ENCODE measurements around the gene SMARCA2.

The SMARCA2 gene

DNA sequence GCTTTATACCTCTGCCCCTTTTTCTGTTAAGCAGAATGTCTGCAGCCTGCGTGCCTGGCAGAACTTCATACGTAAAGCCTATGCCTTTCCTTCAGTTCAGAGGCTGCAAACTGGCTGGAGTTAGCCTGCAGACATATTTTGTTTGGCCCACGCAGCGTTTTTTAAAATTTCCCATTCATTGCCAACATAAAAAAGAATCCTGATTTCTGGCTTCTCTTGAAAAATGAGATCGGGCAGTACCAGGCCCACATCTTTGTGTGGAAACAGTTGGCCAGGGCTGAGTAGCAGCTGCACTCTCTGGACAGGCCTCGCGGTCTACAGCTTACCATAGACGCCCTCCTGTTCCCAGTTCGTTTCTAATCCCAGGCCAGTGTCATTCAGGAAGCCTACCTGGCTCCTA is 104.4 kb downstream of the SMARCA2 start:
- Histone ChIP-seq H3K14ac (ENCODE audit: low read length) (no peak overlapping the region), H3K36me3 (ENCODE audit: control insufficient read depth in 1 of 2, insufficient read depth in 2 of 2, low read length in 2 of 2) (peaks cover 20 to 47% of the 10 kb centered on the region in 2 experiments), H2AK5ac (ENCODE audit: low read length) (no peak overlapping the region), H3K18ac (ENCODE audit: low read length) (no peak overlapping the region), H3K27ac (ENCODE audit: low read depth, low read length) (no peak overlapping the region), H2BK5ac (ENCODE audit: low read depth, low read length, poor library complexity) (no peak overlapping the region), H3K9me3 (ENCODE audit: insufficient read depth, low read depth, low read length) (no peaks in the 10 kb centered on the region), H3K9ac (ENCODE audit: low read length) (no peak overlapping the region), H3K4me3 (ENCODE audit: low read depth, low read length) (no peak overlapping the region), H2BK12ac (ENCODE audit: low read length) (no peak overlapping the region), H4K91ac (ENCODE audit: low read depth, low read length) (no peak overlapping the region), H3K79me2 (ENCODE audit: control insufficient read depth, insufficient read depth, low read length, poor library complexity) (no peaks in the 10 kb centered on the region), H3K4me1 (ENCODE audit: control insufficient read depth in 1 of 2, insufficient read depth in 2 of 2, low read length in 2 of 2) (no peaks in the 10 kb centered on the region), H3K79me1 (ENCODE audit: low read length) (no peaks in the 10 kb centered on the region), H2AFZ (ENCODE audit: insufficient read depth, low read length, poor library complexity) (no peak overlapping the region), H3K4ac (ENCODE audit: low read depth, low read length) (no peak overlapping the region), H3K4me2 (ENCODE audit: low read length) (no peak overlapping the region), H2BK120ac (ENCODE audit: insufficient read depth, low read length, poor library complexity) (no peak overlapping the region), H4K8ac (ENCODE audit: low read depth, low read length) (no peak overlapping the region), H3K27me3 (ENCODE audit: insufficient read depth, low read length) (no peaks in the 10 kb centered on the region), H4K12ac (ENCODE audit: low read depth, low read length) (no peak overlapping the region), H3K23ac (ENCODE audit: low read length) (no peak overlapping the region)
- no CpG with 5 or more reads among the region's 9 CpGs for WGBS (ENCODE audit: extremely low coverage, insufficient coverage, insufficient read length)
- no peak for DNase-seq

DNA sequence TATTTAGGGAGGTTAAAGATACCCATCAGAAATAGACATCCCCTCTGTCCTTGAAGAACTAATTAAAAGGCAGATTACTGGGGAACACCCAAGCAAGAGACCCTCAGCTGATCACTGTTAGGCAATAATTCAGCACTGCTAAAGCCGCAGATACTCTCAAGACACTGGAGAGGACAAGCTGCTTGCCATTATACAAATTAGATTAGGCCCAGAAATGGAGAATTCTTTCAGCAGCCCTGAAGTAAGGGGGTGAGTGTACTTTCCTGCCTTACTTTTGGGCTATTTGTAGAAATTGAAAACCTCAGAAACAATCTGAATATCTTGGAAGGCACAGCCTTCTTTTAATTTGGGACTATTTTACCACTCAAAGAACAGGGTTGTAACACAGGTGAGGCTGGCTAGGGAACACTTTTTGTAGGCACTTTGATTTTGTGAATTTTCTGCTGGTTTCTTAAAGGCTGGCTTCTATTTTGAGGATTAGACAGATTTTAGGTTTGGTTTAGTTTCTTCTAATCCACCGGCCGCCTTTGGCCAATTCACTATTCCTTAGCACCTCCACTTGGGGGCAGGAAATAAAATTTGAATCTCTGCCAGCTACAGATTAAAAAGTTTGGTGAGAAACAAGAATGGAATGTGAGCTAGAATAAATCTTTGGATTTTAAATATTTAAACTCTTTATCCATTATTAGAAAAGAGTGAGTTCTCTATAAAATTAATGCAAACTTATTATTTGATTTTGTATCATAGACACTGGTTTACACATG is 106.0 kb downstream of the SMARCA2 start:
- H3K79me1 ChIP-seq (ENCODE audit: low read length): no peaks in the 10 kb centered on the region
- no peak overlapping the region for H3K18ac ChIP-seq (ENCODE audit: low read length)
- H3K4me3 ChIP-seq (ENCODE audit: low read depth, low read length): no peak overlapping the region
- no peak overlapping the region for H2AFZ ChIP-seq (ENCODE audit: insufficient read depth, low read length, poor library complexity)
- WGBS (ENCODE audit: extremely low coverage, insufficient coverage, insufficient read length): no CpG with 5 or more reads among the region's 3 CpGs
- H3K27me3 ChIP-seq (ENCODE audit: insufficient read depth, low read length): no peaks in the 10 kb centered on the region
- H3K9ac ChIP-seq (ENCODE audit: low read length): no peak overlapping the region
- no peak overlapping the region for H3K14ac ChIP-seq (ENCODE audit: low read length)
- H2BK5ac ChIP-seq (ENCODE audit: low read depth, low read length, poor library complexity): no peak overlapping the region
- no peak overlapping the region for H3K4me2 ChIP-seq (ENCODE audit: low read length)
- H3K4ac ChIP-seq (ENCODE audit: low read depth, low read length): no peak overlapping the region
- H2BK12ac ChIP-seq (ENCODE audit: low read length): no peak overlapping the region
- H3K4me1 ChIP-seq (ENCODE audit: control insufficient read depth in 1 of 2, insufficient read depth in 2 of 2, low read length in 2 of 2): no peaks in the 10 kb centered on the region
- no peak overlapping the region for H2AK5ac ChIP-seq (ENCODE audit: low read length)
- H3K9me3 ChIP-seq (ENCODE audit: insufficient read depth, low read depth, low read length): no peaks in the 10 kb centered on the region
- peaks cover 18 to 47% of the 10 kb centered on the region in 2 experiments for H3K36me3 ChIP-seq (ENCODE audit: control insufficient read depth in 1 of 2, insufficient read depth in 2 of 2, low read length in 2 of 2)
- no peak overlapping the region for H3K23ac ChIP-seq (ENCODE audit: low read length)
- no peak overlapping the region for H4K91ac ChIP-seq (ENCODE audit: low read depth, low read length)
- H3K27ac ChIP-seq (ENCODE audit: low read depth, low read length): no peak overlapping the region
- DNase-seq: no peak
- H4K8ac ChIP-seq (ENCODE audit: low read depth, low read length): no peak overlapping the region
- H2BK120ac ChIP-seq (ENCODE audit: insufficient read depth, low read length, poor library complexity): no peak overlapping the region
- H4K12ac ChIP-seq (ENCODE audit: low read depth, low read length): no peak overlapping the region
- no peaks in the 10 kb centered on the region for H3K79me2 ChIP-seq (ENCODE audit: control insufficient read depth, insufficient read depth, low read length, poor library complexity)

- WGBS (ENCODE audit: extremely low coverage, insufficient coverage, insufficient read length): no CpG with 5 or more reads among the region's 3 CpGs
- Histone ChIP-seq H4K91ac (ENCODE audit: low read depth, low read length) (no peak overlapping the region), H3K9me3 (ENCODE audit: insufficient read depth, low read depth, low read length) (no peaks in the 10 kb centered on the region)
Measured at GRCh38 chr9:2122299-2122698, 107.2 kb downstream of the SMARCA2 start.

DNA sequence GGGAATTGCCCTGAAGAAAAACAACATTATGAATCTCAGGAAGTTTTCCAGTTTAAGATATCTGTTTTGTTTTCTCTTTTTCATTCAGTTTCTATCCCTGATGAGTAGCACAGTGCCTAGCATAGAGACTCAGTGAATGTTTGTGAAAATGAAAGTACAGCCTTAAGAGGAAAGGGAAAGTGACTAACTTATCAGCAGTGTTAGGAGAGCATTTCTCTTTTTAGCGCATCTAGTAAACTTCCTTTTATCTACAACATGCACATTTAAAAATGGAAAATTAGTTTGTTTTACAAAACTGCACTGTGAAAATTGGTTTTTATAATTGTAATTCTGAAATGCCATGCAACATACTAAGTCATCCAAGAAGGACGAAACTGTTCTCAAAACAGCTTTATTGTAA is 110.8 kb downstream of the SMARCA2 start:
- no peaks in the 10 kb centered on the region for H3K27me3 ChIP-seq (ENCODE audit: insufficient read depth, low read length)
- no peak overlapping the region for H4K91ac ChIP-seq (ENCODE audit: low read depth, low read length)
- H4K8ac ChIP-seq (ENCODE audit: low read depth, low read length): no peak overlapping the region
- no peak overlapping the region for H3K14ac ChIP-seq (ENCODE audit: low read length)
- H3K36me3 ChIP-seq (ENCODE audit: control insufficient read depth in 1 of 2, insufficient read depth in 2 of 2, low read length in 2 of 2): peaks cover 22 to 53% of the 10 kb centered on the region in 2 experiments
- H3K9me3 ChIP-seq (ENCODE audit: insufficient read depth, low read depth, low read length): no peaks in the 10 kb centered on the region
- H2AFZ ChIP-seq (ENCODE audit: insufficient read depth, low read length, poor library complexity): no peak overlapping the region
- H3K27ac ChIP-seq (ENCODE audit: low read depth, low read length): no peak overlapping the region
- no peak overlapping the region for H2BK120ac ChIP-seq (ENCODE audit: insufficient read depth, low read length, poor library complexity)
- H3K4ac ChIP-seq (ENCODE audit: low read depth, low read length): no peak overlapping the region
- no peak overlapping the region for H2BK12ac ChIP-seq (ENCODE audit: low read length)
- H4K12ac ChIP-seq (ENCODE audit: low read depth, low read length): no peak overlapping the region
- no peaks in the 10 kb centered on the region for H3K79me1 ChIP-seq (ENCODE audit: low read length)
- no CpG with 5 or more reads among the region's 2 CpGs for WGBS (ENCODE audit: extremely low coverage, insufficient coverage, insufficient read length)
- H3K79me2 ChIP-seq (ENCODE audit: control insufficient read depth, insufficient read depth, low read length, poor library complexity): no peaks in the 10 kb centered on the region
- H3K4me3 ChIP-seq (ENCODE audit: low read depth, low read length): no peak overlapping the region
- H2BK5ac ChIP-seq (ENCODE audit: low read depth, low read length, poor library complexity): no peak overlapping the region
- H3K4me2 ChIP-seq (ENCODE audit: low read length): no peak overlapping the region
- no peaks in the 10 kb centered on the region for H3K4me1 ChIP-seq (ENCODE audit: control insufficient read depth in 1 of 2, insufficient read depth in 2 of 2, low read length in 2 of 2)
- H2AK5ac ChIP-seq (ENCODE audit: low read length): no peak overlapping the region
- H3K18ac ChIP-seq (ENCODE audit: low read length): no peak overlapping the region
- no peak overlapping the region for H3K9ac ChIP-seq (ENCODE audit: low read length)
- no peak overlapping the region for H3K23ac ChIP-seq (ENCODE audit: low read length)
- no peak for DNase-seq

More at GRCh38 chr9:2122299-2122698, 107.2 kb downstream of the SMARCA2 start:
- no peak overlapping the region for H2BK12ac ChIP-seq (ENCODE audit: low read length)
- H3K4me1 ChIP-seq (ENCODE audit: control insufficient read depth in 1 of 2, insufficient read depth in 2 of 2, low read length in 2 of 2): no peaks in the 10 kb centered on the region
- no peak for DNase-seq
- no peak overlapping the region for H4K8ac ChIP-seq (ENCODE audit: low read depth, low read length)
- no peak overlapping the region for H3K4me3 ChIP-seq (ENCODE audit: low read depth, low read length)
- no peak overlapping the region for H2AK5ac ChIP-seq (ENCODE audit: low read length)
- H3K27me3 ChIP-seq (ENCODE audit: insufficient read depth, low read length): no peaks in the 10 kb centered on the region
- no peak overlapping the region for H2AFZ ChIP-seq (ENCODE audit: insufficient read depth, low read length, poor library complexity)
- no peak overlapping the region for H3K4ac ChIP-seq (ENCODE audit: low read depth, low read length)
- no peaks in the 10 kb centered on the region for H3K79me1 ChIP-seq (ENCODE audit: low read length)
- no peak overlapping the region for H3K14ac ChIP-seq (ENCODE audit: low read length)
- H3K23ac ChIP-seq (ENCODE audit: low read length): no peak overlapping the region
- H2BK120ac ChIP-seq (ENCODE audit: insufficient read depth, low read length, poor library complexity): no peak overlapping the region
- H4K12ac ChIP-seq (ENCODE audit: low read depth, low read length): no peak overlapping the region
- H3K9ac ChIP-seq (ENCODE audit: low read length): no peak overlapping the region
- no peak overlapping the region for H3K18ac ChIP-seq (ENCODE audit: low read length)
- no peak overlapping the region for H3K27ac ChIP-seq (ENCODE audit: low read depth, low read length)
- H3K79me2 ChIP-seq (ENCODE audit: control insufficient read depth, insufficient read depth, low read length, poor library complexity): no peaks in the 10 kb centered on the region
- H3K36me3 ChIP-seq (ENCODE audit: control insufficient read depth in 1 of 2, insufficient read depth in 2 of 2, low read length in 2 of 2): peaks cover 18 to 51% of the 10 kb centered on the region in 2 experiments
- no peak overlapping the region for H2BK5ac ChIP-seq (ENCODE audit: low read depth, low read length, poor library complexity)
- H3K4me2 ChIP-seq (ENCODE audit: low read length): no peak overlapping the region
